ENCODE measurements around the gene ACTR1A. TPM values are rescaled to one million over a fixed set of nuclear protein-coding genes. Genes with fewer than 3 reads are reported as not detected.

The ACTR1A gene
- total RNA-seq, 1 experiment from 2014 or later, result 82.1 TPM

DNA sequence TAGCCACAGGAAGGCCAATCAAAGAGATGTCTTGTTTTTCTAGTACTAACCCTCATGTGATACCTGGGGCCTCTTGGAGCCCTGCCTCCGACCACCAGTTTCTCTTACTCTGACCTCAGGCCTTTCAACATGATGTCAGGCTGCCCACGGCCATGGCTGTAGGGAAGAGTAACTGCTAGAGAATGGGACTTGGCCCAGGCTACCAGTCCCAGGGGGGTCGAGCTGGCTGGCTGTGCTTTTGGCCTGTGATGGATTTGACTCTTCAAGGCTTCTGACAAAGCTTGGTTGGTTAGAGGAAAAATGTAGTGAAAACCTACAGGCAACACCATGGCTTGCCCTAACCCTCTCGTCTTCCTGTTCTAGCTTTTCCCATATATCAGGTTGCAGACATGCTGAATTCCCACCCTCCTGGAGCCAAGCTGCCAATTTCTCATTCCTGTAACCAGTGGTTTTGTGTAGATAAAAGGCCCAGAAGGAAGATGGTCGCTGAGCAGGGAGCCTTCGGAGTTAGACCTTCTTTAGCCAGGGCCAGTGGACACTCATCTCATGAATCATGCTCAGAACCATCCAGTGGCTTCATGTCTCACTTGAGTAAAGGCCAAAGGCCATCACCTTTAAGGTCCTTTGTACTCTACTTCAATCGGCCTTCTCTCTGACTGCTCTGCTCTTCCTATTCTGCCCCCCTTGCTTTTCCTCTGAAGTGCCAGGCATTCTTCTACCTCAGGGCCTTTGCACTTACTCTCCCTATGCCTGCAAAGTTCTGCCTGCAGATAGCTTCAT is 20.9 kb upstream of the ACTR1A start:
- no peak overlapping the region for H2BK12ac ChIP-seq (ENCODE audit: insufficient read length, low read depth, low read length)
- H2BK20ac ChIP-seq (ENCODE audit: low read depth, low read length, poor library complexity, severe bottlenecking), result no peak overlapping the region
- DNase-seq, result no peak
- Mint-ChIP-seq H3K27ac (peak overlapping the region; percentile 28 to 89 (median 65); a peak in 2 of 7 replicates), H3K9me3 (no peaks in the 10 kb centered on the region), H3K27me3 (ENCODE audit: low read depth) (no peaks in the 10 kb centered on the region), H3K4me3 (no peak overlapping the region), H3K4me1 (no peaks in the 10 kb centered on the region), H3K36me3 (ENCODE audit: insufficient read depth in 1 of 3, low read depth in 3 of 3) (peaks cover 1 to 7% (median 5%) of the 10 kb centered on the region in 3 experiments; a peak in 5 of 7 replicates)
- no peaks in the 10 kb centered on the region for H3K79me1 ChIP-seq (ENCODE audit: insufficient read depth, low read depth, low read length, poor library complexity, severe bottlenecking)
- H2AFZ ChIP-seq (ENCODE audit: low read length), result no peak overlapping the region
- WGBS (ENCODE audit: extremely low coverage, insufficient read length, low lambda C conversion rate), result no CpG with 5 or more reads among the region's 7 CpGs
- H2BK15ac ChIP-seq (ENCODE audit: low read depth, low read length), result no peak overlapping the region
- H3K4ac ChIP-seq (ENCODE audit: low read depth, low read length), result no peak overlapping the region
- H4K5ac ChIP-seq (ENCODE audit: insufficient read length, low read depth, low read length), result no peak overlapping the region
- no peak overlapping the region for H2AK5ac ChIP-seq (ENCODE audit: insufficient read length, low read length)
- no peaks in the 10 kb centered on the region for H3K27me3 ChIP-seq (ENCODE audit: insufficient read depth, low read length)
- H3K79me2 ChIP-seq (ENCODE audit: insufficient read depth, low read length), result no peaks in the 10 kb centered on the region
- H2BK5ac ChIP-seq (ENCODE audit: insufficient read length, low read length), result no peak overlapping the region
- no peak overlapping the region for H3K4me2 ChIP-seq (ENCODE audit: insufficient read depth, insufficient read length, low read length)
- H4K91ac ChIP-seq (ENCODE audit: insufficient read length, low read depth, low read length), result no peak overlapping the region
- H3K14ac ChIP-seq (ENCODE audit: insufficient read depth, low read length), result no peak overlapping the region
- H4K20me1 ChIP-seq (ENCODE audit: control insufficient read depth, insufficient read depth, insufficient read length), result no peaks in the 10 kb centered on the region
- TF ChIP-seq, protein P1, sequence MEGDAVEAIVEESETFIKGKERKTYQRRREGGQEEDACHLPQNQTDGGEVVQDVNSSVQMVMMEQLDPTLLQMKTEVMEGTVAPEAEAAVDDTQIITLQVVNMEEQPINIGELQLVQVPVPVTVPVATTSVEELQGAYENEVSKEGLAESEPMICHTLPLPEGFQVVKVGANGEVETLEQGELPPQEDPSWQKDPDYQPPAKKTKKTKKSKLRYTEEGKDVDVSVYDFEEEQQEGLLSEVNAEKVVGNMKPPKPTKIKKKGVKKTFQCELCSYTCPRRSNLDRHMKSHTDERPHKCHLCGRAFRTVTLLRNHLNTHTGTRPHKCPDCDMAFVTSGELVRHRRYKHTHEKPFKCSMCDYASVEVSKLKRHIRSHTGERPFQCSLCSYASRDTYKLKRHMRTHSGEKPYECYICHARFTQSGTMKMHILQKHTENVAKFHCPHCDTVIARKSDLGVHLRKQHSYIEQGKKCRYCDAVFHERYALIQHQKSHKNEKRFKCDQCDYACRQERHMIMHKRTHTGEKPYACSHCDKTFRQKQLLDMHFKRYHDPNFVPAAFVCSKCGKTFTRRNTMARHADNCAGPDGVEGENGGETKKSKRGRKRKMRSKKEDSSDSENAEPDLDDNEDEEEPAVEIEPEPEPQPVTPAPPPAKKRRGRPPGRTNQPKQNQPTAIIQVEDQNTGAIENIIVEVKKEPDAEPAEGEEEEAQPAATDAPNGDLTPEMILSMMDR (conservative IDR thresholded peaks at IDR 0.05), result no peak
- H3K23me2 ChIP-seq (ENCODE audit: insufficient read length, low read depth, low read length, poor library complexity, severe bottlenecking), result no peaks in the 10 kb centered on the region
- no peak overlapping the region for H3K56ac ChIP-seq (ENCODE audit: insufficient read length, low read depth, low read length)
- H3T11ph ChIP-seq (ENCODE audit: low read length), result no peak overlapping the region
- H3K4me1 ChIP-seq (ENCODE audit: insufficient read depth, low read length), result no peaks in the 10 kb centered on the region
- H3K23ac ChIP-seq (ENCODE audit: insufficient read length, low read depth, low read length), result no peak overlapping the region
- H3K9me3 ChIP-seq (ENCODE audit: control insufficient read depth, low read depth, low read length), result no peaks in the 10 kb centered on the region
- H3K18ac ChIP-seq (ENCODE audit: insufficient read length, low read depth, low read length), result no peak overlapping the region
- no peak overlapping the region for H2BK120ac ChIP-seq (ENCODE audit: low read depth, low read length, poor library complexity, severe bottlenecking)
- no peak overlapping the region for H4K8ac ChIP-seq (replicated peaks; ENCODE audit: insufficient read length, low read depth, low read length)
- H3K27ac ChIP-seq (ENCODE audit: insufficient read length, low read depth, low read length), result no peak overlapping the region
- H3K9ac ChIP-seq (ENCODE audit: extremely low read depth, insufficient read length, low read length), result no peak overlapping the region

All from H9 (cell line).